ENCODE results near the gene CFAP46.

DNA sequence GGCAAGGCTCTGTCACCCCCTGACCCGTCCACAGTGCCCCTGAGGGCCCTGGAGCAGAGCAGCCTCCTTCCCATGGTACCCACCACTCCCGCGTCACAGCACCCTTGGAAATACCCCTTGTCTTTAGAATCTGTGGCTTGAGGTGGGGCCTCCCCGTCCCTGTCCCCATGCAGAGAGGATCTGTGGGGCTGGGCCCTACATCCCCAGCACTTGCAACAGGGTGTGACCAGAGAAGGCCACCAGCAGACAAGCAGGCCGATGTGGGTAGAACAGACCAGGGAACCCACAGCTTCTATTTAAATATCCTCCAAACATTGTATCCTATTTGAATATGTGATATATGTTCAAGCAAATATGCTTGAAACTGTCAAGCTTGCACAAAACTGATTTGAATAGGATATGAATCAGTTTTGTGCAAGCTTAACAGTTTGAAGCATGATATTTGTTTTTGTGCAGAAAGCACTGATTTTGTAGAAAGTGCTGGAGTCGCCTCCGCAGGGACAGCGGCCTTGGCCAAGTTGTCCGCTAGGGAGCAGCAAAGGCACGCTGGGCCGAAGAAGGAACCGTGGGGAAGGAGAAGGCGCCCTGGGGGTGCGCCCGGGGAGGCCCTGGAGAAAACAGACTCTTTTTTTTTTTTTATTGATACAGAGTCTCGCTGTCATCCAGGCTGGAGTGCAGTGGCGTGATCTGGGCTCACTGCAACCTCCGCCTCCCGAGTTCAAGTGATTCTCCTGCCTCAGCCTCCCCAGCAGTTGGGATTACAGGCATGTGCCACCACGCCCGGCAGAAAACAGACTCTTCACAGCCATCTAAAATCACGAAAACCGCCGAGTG is 2.2 kb downstream of the CFAP46 start:
- TF ChIP-seq CTCF (IDR thresholded peaks at IDR 0.05): peak; percentile 13 to 67 (median 54)
- no peak for TF ChIP-seq POLR2A (IDR thresholded peaks at IDR 0.05)

Data from upper lobe of left lung (tissue), 4 donors.